Tibial artery (tissue), 4 donors: ENCODE measurements around the gene RBL1.
"Not testable (repeated sequence)": the region's sequence is repeated elsewhere in the genome, so short reads cannot be mapped to it uniquely, and the experiment has no call there.

Experiments used
- DNase-seq, 2 donors: peaks; one replicate each; pipeline ENCODE4 v3.0.0-alpha.2; 2019
- H3K27ac ChIP-seq, 2 donors: fragments of 200-600 bp; sonication (generic) in 1 of 2; 1 replicate in 1 of 2; 2 replicates in 1 of 2; pipeline ENCODE4 v1.5.1; 2018 to 2019; ENCODE audit warnings: mild to moderate bottlenecking in 1 of 2
- H3K27me3 ChIP-seq, 2 donors: fragments of 200-600 bp; sonication (generic) in 1 of 2; one replicate each; pipeline versions ENCODE4 v1.5.1 to v1.6.0; 2016 to 2019
- H3K36me3 ChIP-seq, 3 donors: fragments of 200-600 bp; sonication (generic) in 2 of 3; one replicate each; pipeline ENCODE4 v1.5.1; 2016 to 2019; ENCODE audit warnings: mild to moderate bottlenecking in 2 of 3
- H3K4me1 ChIP-seq, 4 donors: fragments of 200-600 bp; sonication (generic) in 2 of 4; 1 replicate in 3 of 4; 2 replicates in 1 of 4; pipeline ENCODE4 v1.5.1; 2016 to 2019
- H3K4me3 ChIP-seq, 2 donors: fragments of 200-600 bp; sonication (generic) in 1 of 2; 1 replicate in 1 of 2; 2 replicates in 1 of 2; pipeline ENCODE4 v1.5.1; 2018 to 2019; ENCODE audit warnings: mild to moderate bottlenecking in 2 of 2
- H3K9me3 ChIP-seq, 3 donors: fragments of 200-600 bp; sonication (generic) in 1 of 3; one replicate each; pipeline ENCODE4 v1.5.1; 2016 to 2019
- intact Hi-C: fragments of 100-400 bp; cut with DNase I; formaldehyde crosslinking; loops from one replicate; pipeline ENCODE4 v1.15.0; 2023; ENCODE audit warnings: low total_unique reads
- TF ChIP-seq, protein P1 (sequence below), 2 experiments: fragments of 200-600 bp in 1 of 2; fragments of 450-650 bp in 1 of 2; IDR thresholded peaks; one replicate each; pipeline ENCODE4 v1.5.1; 2017 to 2019; ENCODE audit warnings: antibody characterized with exemption in 2 of 2, mild to moderate bottlenecking in 1 of 2, moderate library complexity in 1 of 2

The RBL1 gene

GRCh38 chr20:37007898-37008649, 87.7 kb downstream of the RBL1 start:
- TF ChIP-seq, protein P1, sequence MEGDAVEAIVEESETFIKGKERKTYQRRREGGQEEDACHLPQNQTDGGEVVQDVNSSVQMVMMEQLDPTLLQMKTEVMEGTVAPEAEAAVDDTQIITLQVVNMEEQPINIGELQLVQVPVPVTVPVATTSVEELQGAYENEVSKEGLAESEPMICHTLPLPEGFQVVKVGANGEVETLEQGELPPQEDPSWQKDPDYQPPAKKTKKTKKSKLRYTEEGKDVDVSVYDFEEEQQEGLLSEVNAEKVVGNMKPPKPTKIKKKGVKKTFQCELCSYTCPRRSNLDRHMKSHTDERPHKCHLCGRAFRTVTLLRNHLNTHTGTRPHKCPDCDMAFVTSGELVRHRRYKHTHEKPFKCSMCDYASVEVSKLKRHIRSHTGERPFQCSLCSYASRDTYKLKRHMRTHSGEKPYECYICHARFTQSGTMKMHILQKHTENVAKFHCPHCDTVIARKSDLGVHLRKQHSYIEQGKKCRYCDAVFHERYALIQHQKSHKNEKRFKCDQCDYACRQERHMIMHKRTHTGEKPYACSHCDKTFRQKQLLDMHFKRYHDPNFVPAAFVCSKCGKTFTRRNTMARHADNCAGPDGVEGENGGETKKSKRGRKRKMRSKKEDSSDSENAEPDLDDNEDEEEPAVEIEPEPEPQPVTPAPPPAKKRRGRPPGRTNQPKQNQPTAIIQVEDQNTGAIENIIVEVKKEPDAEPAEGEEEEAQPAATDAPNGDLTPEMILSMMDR (IDR thresholded peaks at IDR 0.05), result no peak
- Histone ChIP-seq H3K4me1 (no peaks in the 10 kb centered on the region), H3K27ac (no peak overlapping the region), H3K36me3 (peaks cover 0 to 30% (median 0%) of the 10 kb centered on the region in 3 donors), H3K4me3 (no peak overlapping the region), H3K9me3 (no peaks in the 10 kb centered on the region), H3K27me3 (no peaks in the 10 kb centered on the region)
- DNase-seq, result no peak
- intact Hi-C loops, result no loop called here

- DNase-seq, H3K4me1 ChIP-seq, H3K4me3 ChIP-seq, H3K9me3 ChIP-seq, H3K27ac ChIP-seq, intact Hi-C loops, H3K27me3 ChIP-seq: not testable (repeated sequence)
- H3K36me3 ChIP-seq, result peaks cover 0 to 36% (median 0%) of the 10 kb centered on the region in 3 donors
These were observed 90.5 kb downstream of the RBL1 start for GRCh38 chr20:37005062-37005942.

- intact Hi-C loops, H3K4me3 ChIP-seq, H3K27me3 ChIP-seq, H3K4me1 ChIP-seq, H3K9me3 ChIP-seq, H3K27ac ChIP-seq, DNase-seq: not testable (repeated sequence)
- H3K36me3 ChIP-seq, result peaks cover 0 to 34% (median 0%) of the 10 kb centered on the region in 3 donors
These were observed 94.2 kb downstream of the RBL1 start for GRCh38 chr20:37001634-37002033.

- intact Hi-C loops, H3K9me3 ChIP-seq, H3K27me3 ChIP-seq, H3K4me3 ChIP-seq, DNase-seq, H3K27ac ChIP-seq, H3K4me1 ChIP-seq: not testable (repeated sequence)
- peaks cover 4 to 32% (median 6%) of the 10 kb centered on the region in 3 donors for H3K36me3 ChIP-seq
These were observed 95.6 kb downstream of the RBL1 start for GRCh38 chr20:37000171-37000570.

DNA sequence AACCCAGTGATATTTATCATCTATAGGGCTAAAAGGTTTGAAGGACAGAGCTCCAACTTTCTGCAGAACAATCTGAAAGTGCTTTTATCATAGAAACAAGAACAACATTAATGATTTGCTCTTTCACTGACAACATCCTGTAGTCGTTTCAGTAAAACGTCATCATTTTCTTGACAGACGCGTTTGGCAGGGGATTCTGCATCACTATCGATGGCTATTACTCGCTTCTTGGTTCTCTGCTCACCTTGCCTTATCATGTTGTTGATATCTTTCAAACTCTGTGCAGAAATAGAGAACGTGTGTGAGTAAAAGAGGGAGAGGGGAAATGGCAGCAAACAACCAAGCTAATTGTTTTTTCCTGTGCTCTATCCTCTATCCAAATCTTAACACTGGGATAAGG, 97.1 kb downstream of the RBL1 start:
- Histone ChIP-seq H3K9me3 (no peaks in the 10 kb centered on the region), H3K27me3 (no peaks in the 10 kb centered on the region), H3K27ac (no peak overlapping the region), H3K4me3 (no peak overlapping the region), H3K4me1 (no peaks in the 10 kb centered on the region), H3K36me3 (peaks cover 4 to 32% (median 8%) of the 10 kb centered on the region in 3 donors)
- TF ChIP-seq, protein P1 (IDR thresholded peaks at IDR 0.05), result no peak
- intact Hi-C loops, result no loop called here
- DNase-seq, result no peak

GRCh38 chr20:36997121-36997520, 98.7 kb downstream of the RBL1 start:
- no peaks in the 10 kb centered on the region for H3K27me3 ChIP-seq
- TF ChIP-seq, protein P1 (IDR thresholded peaks at IDR 0.05), result no peak
- H3K9me3 ChIP-seq, result no peaks in the 10 kb centered on the region
- no peak overlapping the region for H3K4me3 ChIP-seq
- peaks cover 4 to 26% (median 8%) of the 10 kb centered on the region in 3 donors for H3K36me3 ChIP-seq
- no peak overlapping the region for H3K27ac ChIP-seq
- no peaks in the 10 kb centered on the region for H3K4me1 ChIP-seq
- DNase-seq, result no peak
- intact Hi-C loops, result no loop called here

DNA sequence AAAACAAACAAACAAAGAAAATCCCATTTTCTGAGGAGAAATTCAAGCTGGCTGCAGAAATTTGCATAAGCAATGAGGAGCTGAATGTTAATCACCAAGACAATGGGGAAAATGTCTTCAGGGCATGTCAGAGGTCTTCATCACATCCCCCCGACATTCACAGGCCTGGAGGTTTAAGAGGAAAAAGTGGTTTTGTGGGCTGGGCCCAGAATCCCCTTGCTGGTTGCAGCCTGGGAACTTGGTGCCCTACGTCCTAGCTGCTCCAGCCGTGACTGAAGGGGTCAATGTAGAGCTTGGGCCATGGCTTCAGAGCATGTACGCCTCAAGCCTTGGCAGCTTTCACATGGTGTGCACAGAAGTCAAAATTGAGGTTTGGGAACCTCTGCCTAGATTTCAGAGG, 101.6 kb downstream of the RBL1 start:
- intact Hi-C loops, H3K27ac ChIP-seq: not testable (repeated sequence)

More for the DNA sequence above, 101.6 kb downstream of the RBL1 start:
- peaks cover 4 to 26% (median 8%) of the 10 kb centered on the region in 3 donors for H3K36me3 ChIP-seq
- not testable (repeated sequence) for DNase-seq, H3K4me3 ChIP-seq, H3K9me3 ChIP-seq, H3K4me1 ChIP-seq, H3K27me3 ChIP-seq
